Spleen (tissue), 11 donors: ENCODE results near the gene ABCD2. TPM values are rescaled to one million over a fixed set of nuclear protein-coding genes. Genes with fewer than 3 reads are reported as not detected.
A peak's percentile ranks its signal among the peaks of the same experiment; 100 is the strongest.

Experiments used
- DNase-seq: peaks from one replicate; pipeline ENCODE4 v3.0.0-alpha.2; 2020
- H3K27ac ChIP-seq, 8 donors: fragments of 200-600 bp; sonication (generic) in 7 of 8; 1 replicate in 4 of 8; 2 replicates in 4 of 8; pipeline versions ENCODE4 v1.5.0 to v1.8.0; 2016 to 2021; ENCODE audit warnings: inconsistent platforms in 4 of 8, mild to moderate bottlenecking in 4 of 8, moderate library complexity in 1 of 8
- H3K27me3 ChIP-seq, 7 donors: fragments of 200-600 bp; sonication (generic) in 6 of 7; replicated peaks in 1 of 7; 1 replicate in 4 of 7; 2 replicates in 3 of 7; pipeline versions ENCODE4 v1.5.0 to v1.8.0; 2016 to 2021; ENCODE audit warnings: inconsistent platforms in 3 of 7, mild to moderate bottlenecking in 1 of 7
- H3K36me3 ChIP-seq, 6 donors: fragments of 200-600 bp; sonication (generic) in 5 of 6; 1 replicate in 4 of 6; 2 replicates in 2 of 6; pipeline versions ENCODE4 v1.5.0 to v1.8.0; 2016 to 2021; ENCODE audit warnings: inconsistent platforms in 2 of 6
- H3K4me1 ChIP-seq, 6 donors: fragments of 200-600 bp; sonication (generic) in 5 of 6; 1 replicate in 3 of 6; 2 replicates in 3 of 6; pipeline versions ENCODE4 v1.5.0 to v1.8.0; 2016 to 2021; ENCODE audit warnings: inconsistent platforms in 3 of 6
- H3K4me3 ChIP-seq, 8 donors: fragments of 200-600 bp; sonication (generic) in 7 of 8; 1 replicate in 4 of 8; 2 replicates in 4 of 8; pipeline versions ENCODE4 v1.5.0 to v1.8.0; 2016 to 2021; ENCODE audit warnings: inconsistent platforms in 4 of 8, mild to moderate bottlenecking in 4 of 8, moderate library complexity in 2 of 8
- H3K9me3 ChIP-seq, 8 donors: fragments of 200-600 bp; sonication (generic) in 7 of 8; 1 replicate in 4 of 8; 2 replicates in 4 of 8; pipeline versions ENCODE4 v1.5.0 to v1.8.0; 2016 to 2021; ENCODE audit warnings: inconsistent platforms in 4 of 8
- POLR2A ChIP-seq, 3 donors: fragments of 450-650 bp; IDR thresholded peaks; one replicate each; pipeline ENCODE4 v1.5.1; 2017; ENCODE audit warnings: antibody characterized with exemption in 3 of 3, mild to moderate bottlenecking in 1 of 3
- POLR2AphosphoS5 ChIP-seq, 3 donors: sonication (generic); formaldehyde crosslinking; IDR thresholded peaks; one replicate each; pipeline ENCODE4 v1.5.1; 2017; ENCODE audit warnings: antibody characterized with exemption in 3 of 3
- WGBS, 5 donors: extraction: QIAGEN DNeasy Blood & Tissue Kit in 3 of 5; methylation state at CpG; one replicate each; pipeline versions ENCODE4 v1.1.5 to v1.1.7; 2013 to 2018; 5-methylcytosine and 5-hydroxymethylcytosine counted together
- intact Hi-C: fragments of 100-400 bp; cut with DNase I; formaldehyde crosslinking; loops from one replicate; pipeline ENCODE4 v1.15.0; 2023; ENCODE audit warnings: low total_unique reads
- polyA plus RNA-seq, 3 donors: library from polyadenylated mRNA; stranded (reverse); fragments of 200-250 nt; gene quantifications; one replicate each; pipeline ENCODE4 v1.2.1, GENCODE V29; 2013
- total RNA-seq, 7 donors: library from RNA; depleted of rRNA in 3 of 7; stranded (reverse); fragments of >200 nt in 3 of 7; fragmentation: NEBNext Ultra II Directional in 4 of 7; extraction: Animal tissue kit (Norgen Biotek cat#: 25700) in 4 of 7; gene quantifications; one replicate each; pipeline versions ENCODE4 v1.1.0 to v1.2.1, GENCODE V29; 2016 to 2021
- TF ChIP-seq, protein P1 (sequence below), 11 experiments: fragments of 200-600 bp in 7 of 11; fragments of 450-650 bp in 4 of 11; sonication (generic) in 4 of 11; IDR thresholded peaks in 8 of 11; conservative IDR thresholded peaks in 3 of 11; 1 replicate in 7 of 11; 2 replicates in 4 of 11; pipeline versions ENCODE4 v1.4.0 to v1.8.0; 2016 to 2021; ENCODE audit warnings: antibody characterized with exemption in 11 of 11, inconsistent platforms in 4 of 11, mild to moderate bottlenecking in 1 of 11
- donor health status: healthy with polysubstance abuse.
- donor health status: DM: no; HTN: no; CAD: no; lungs with moderate emphysema.
- donor health status: DM: no; HTN: no; CAD: no.
- donor health status: Bipolar disorder and iron deficiency.
- donor health status: healthy.
- donor health status: DM: no; HTN: no; CAD: no.
- donor health status: DM: yes; HTN: yes; CAD: no.

Gene ABCD2
- total and polyA plus RNA-seq, 10 donors, result 0.38 to 3.4 (median 2.0) TPM

DNA sequence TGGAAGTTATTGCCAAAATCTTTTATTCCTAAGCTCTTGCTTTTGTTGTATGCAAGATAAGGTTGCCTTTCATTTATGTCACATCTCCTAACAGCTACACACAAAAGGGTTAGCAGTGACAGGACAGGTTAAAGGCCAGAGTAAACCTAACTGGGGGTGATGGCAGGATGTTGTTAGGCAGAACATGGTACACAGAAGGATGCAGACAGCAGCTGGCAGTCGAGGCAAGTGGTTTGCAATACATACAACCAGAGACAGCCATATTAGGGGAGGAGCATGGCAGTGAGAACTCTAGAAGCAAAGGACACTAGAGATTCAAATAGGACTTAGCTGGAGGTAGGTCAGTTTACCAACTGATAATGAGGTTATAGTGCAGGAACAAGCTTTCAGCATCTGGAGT is 2.7 kb upstream of the ABCD2 start:
- TF ChIP-seq, protein P1, sequence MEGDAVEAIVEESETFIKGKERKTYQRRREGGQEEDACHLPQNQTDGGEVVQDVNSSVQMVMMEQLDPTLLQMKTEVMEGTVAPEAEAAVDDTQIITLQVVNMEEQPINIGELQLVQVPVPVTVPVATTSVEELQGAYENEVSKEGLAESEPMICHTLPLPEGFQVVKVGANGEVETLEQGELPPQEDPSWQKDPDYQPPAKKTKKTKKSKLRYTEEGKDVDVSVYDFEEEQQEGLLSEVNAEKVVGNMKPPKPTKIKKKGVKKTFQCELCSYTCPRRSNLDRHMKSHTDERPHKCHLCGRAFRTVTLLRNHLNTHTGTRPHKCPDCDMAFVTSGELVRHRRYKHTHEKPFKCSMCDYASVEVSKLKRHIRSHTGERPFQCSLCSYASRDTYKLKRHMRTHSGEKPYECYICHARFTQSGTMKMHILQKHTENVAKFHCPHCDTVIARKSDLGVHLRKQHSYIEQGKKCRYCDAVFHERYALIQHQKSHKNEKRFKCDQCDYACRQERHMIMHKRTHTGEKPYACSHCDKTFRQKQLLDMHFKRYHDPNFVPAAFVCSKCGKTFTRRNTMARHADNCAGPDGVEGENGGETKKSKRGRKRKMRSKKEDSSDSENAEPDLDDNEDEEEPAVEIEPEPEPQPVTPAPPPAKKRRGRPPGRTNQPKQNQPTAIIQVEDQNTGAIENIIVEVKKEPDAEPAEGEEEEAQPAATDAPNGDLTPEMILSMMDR (IDR thresholded peaks at IDR 0.05 in 8 of 11, conservative IDR thresholded peaks at IDR 0.05 in 3 of 11), result no peak
- TF ChIP-seq POLR2AphosphoS5 (IDR thresholded peaks at IDR 0.05), result no peak
- TF ChIP-seq POLR2A (IDR thresholded peaks at IDR 0.05), result no peak
- Histone ChIP-seq H3K9me3 (no peaks in the 10 kb centered on the region), H3K27me3 (no peaks in the 10 kb centered on the region), H3K27ac (peak overlapping the region; percentile 2 to 90 (median 84)), H3K4me3 (no peak overlapping the region), H3K36me3 (no peaks in the 10 kb centered on the region), H3K4me1 (peaks cover 0 to 39% (median 23%) of the 10 kb centered on the region in 6 donors)
- peak; percentile 45 for DNase-seq
- 41 to 77% (median 57%) methylated on average over 1 of the region's 1 CpG for WGBS, 5 donors
- intact Hi-C loops, result no loop called here

DNA sequence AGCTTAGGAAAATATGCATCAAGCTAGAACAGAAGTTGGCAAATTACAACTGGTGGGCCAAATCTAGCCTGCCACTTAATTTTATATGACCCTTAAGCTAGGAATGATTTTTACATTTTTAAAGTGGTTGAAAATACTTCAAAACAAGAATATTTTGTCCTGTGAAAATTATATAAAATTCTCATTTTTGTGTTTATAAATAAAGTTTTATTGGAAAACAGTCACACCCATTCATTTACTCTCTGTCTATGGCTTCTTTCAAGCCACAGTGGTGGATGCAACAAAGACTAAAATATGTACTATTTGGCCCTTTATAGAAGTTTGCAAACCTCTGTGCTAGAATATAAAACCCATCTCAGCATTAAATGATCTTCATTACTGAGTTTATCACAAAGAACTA is 2.1 kb upstream of the ABCD2 start:
- Histone ChIP-seq H3K4me3 (peak overlapping the region in 1 of 8 donors; percentile 71), H3K27ac (peak overlapping the region; percentile 67 to 90 (median 86)), H3K36me3 (no peaks in the 10 kb centered on the region), H3K9me3 (no peaks in the 10 kb centered on the region), H3K27me3 (no peaks in the 10 kb centered on the region), H3K4me1 (peaks cover 0 to 45% (median 23%) of the 10 kb centered on the region in 6 donors)
- no peak for DNase-seq
- intact Hi-C loops, result no loop called here
- TF ChIP-seq POLR2A (IDR thresholded peaks at IDR 0.05), result no peak
- TF ChIP-seq, protein P1 (IDR thresholded peaks at IDR 0.05 in 8 of 11, conservative IDR thresholded peaks at IDR 0.05 in 3 of 11), result no peak
- TF ChIP-seq POLR2AphosphoS5 (IDR thresholded peaks at IDR 0.05), result no peak

DNA sequence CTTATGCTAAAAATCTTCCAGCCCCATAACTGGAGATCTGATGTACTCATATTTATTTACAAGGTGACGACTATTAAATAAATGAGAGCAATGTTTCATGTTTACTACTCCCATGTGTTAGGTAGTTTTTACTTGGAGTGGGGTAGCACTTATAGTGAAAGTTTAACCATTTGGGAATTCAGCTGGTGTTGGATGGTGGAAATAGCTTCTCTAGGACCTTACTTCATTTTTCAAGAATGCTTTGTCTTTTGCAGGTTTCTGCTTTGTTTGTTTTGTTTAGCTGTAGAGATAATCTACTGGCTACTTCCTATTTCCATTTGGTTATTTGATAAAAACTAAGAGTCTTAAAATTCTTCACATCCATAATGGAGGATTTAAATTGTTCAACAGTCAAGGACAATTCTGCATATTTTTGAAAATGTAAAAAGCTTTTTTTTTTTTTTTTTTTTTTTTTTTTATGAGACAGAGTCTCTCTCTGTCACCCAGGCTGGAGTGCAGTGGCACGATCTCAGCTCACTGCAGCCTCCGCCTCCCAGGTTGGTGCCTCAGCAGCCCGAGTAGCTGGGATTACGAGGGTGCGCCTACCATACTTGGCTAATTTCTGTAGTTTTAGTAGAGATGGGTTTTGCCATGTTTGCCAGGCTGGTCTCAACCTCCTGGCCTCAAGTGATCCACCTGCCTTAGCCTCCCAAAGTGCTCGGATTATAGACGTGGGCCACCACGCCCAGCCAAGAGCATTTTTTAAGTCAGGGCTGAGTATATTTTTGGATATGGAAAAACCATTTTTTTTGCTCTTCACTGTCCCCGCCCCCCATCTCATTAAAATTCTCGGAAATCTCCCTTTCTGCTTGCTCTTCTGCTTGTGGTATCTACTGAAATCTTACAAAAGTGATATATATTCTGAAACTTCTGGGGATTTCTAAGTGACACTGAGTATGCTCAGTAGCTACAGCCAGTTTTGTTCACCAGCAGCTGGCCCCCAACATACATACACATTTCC is 1.4 kb upstream of the ABCD2 start:
- TF ChIP-seq, protein P1 (IDR thresholded peaks at IDR 0.05 in 8 of 11, conservative IDR thresholded peaks at IDR 0.05 in 3 of 11), result no peak
- TF ChIP-seq POLR2A (IDR thresholded peaks at IDR 0.05) (no peak), POLR2AphosphoS5 (IDR thresholded peaks at IDR 0.05) (peak in 1 of 3 donors; percentile 50)
- H3K4me1 ChIP-seq, result peaks cover 0 to 51% (median 23%) of the 10 kb centered on the region in 6 donors
- H3K36me3 ChIP-seq, result no peaks in the 10 kb centered on the region
- peak; percentile 72 for DNase-seq
- intact Hi-C loops, result no loop called here
- 57 to 69% (median 62%) methylated on average over 11 of the region's 11 CpGs for WGBS, 5 donors
- H3K4me3 ChIP-seq, result peak overlapping the region; percentile 40 to 71 (median 47)
- H3K9me3 ChIP-seq, result no peaks in the 10 kb centered on the region
- no peaks in the 10 kb centered on the region for H3K27me3 ChIP-seq
- H3K27ac ChIP-seq, result peak overlapping the region; percentile 67 to 90 (median 86)

DNA sequence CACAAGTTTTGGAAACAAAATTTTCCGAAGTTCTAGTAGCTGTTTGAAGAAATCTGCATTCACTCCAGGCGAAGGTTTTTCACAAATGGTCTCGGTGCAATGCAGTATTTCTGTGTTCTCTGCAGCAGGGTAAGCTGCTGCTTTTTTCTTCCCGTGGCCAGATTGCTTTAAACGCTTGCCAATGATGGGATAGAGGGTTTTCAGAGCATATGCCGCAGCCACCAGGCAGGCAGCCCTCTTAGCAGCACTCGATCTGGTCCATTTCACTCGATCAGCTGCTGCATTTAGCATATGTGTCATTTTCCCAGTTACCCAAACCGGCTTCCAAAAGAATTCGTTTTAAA is 315 bp downstream of the ABCD2 start:
- H3K4me1 ChIP-seq, result peaks cover 0 to 57% (median 23%) of the 10 kb centered on the region in 6 donors
- no peaks in the 10 kb centered on the region for H3K27me3 ChIP-seq
- peak overlapping the region; percentile 40 to 71 (median 47) for H3K4me3 ChIP-seq
- intact Hi-C loops, result no loop called here
- peak overlapping the region; percentile 67 to 90 (median 86) for H3K27ac ChIP-seq
- TF ChIP-seq POLR2A (IDR thresholded peaks at IDR 0.05) (no peak), POLR2AphosphoS5 (IDR thresholded peaks at IDR 0.05) (no peak)
- TF ChIP-seq, protein P1 (IDR thresholded peaks at IDR 0.05 in 8 of 11, conservative IDR thresholded peaks at IDR 0.05 in 3 of 11), result no peak
- H3K9me3 ChIP-seq, result no peaks in the 10 kb centered on the region
- H3K36me3 ChIP-seq, result no peaks in the 10 kb centered on the region
- DNase-seq, result peak; percentile 49
- WGBS, 5 donors, result 20 to 32% (median 23%) methylated on average over 10 of the region's 10 CpGs
